NCI-H2171 treated with DMSO at 0.1 percent for 48 hours (cell line): ENCODE results near the gene RUNDC3A.

ENCODE experiments used
- DNase-seq: peaks from one replicate; lab custom pipeline; 2025; lab: John Stamatoyannopoulos, UW

Gene RUNDC3A

GRCh38 chr17:44283344-44284023 lies 24.9 kb upstream of the RUNDC3A start:
- no peak for DNase-seq

- DNase-seq, result no peak
Measured at GRCh38 chr17:44284024-44284400, 24.4 kb upstream of the RUNDC3A start.

DNA sequence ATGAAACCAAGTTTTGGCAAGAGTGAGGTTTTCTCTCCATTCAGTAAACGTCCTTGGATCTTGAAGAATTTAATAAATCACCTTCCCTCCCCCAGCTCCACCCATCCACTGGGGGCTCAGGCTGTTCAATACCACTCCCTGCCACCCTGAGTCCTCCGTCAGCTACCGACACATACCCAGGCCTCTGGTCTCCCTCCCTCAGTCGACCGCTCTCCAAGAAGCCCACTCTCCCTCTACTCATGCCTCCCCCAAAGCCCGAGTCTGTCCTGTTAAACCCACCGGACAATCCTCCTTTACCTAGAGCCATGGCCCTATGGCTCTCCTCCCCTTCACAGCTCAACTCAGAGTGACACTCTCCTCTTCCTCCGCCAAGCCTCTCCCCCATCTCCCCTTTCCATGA lies 20.8 kb upstream of the RUNDC3A start:
- DNase-seq, result no peak

DNA sequence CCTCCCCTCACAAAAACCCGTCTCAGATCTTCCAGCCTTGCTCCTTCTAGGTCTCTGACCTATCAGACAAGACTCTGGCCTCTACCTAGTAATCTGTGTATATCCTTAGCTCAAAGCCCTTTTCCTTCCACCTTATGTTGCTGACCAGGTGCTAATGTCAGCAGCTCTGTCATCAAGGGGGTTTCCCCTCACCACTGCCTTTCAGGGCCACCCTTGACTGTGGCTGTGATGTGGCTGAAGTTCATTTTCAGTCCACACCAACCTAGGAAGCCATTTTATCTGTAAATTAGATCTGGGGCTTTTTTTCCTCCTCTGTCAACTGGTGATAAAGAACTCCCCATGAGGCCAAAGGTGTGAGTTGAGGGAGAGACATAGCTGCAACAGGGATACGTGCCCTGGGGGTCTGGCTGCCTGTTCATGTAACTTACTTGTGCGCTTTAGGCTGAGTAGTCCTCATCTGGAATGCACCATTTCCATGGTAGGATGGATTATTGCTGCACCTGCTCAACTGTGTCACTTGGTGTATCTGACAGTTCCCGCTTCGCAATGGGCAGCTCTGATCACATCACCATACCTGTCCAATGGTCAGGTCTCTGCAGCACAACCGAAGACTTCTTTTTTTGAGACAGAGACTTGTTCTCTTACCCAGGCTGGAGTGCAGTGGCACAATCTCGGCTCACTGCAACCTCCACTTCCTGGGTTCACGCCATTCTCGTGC lies 14.7 kb upstream of the RUNDC3A start:
- DNase-seq, result no peak

GRCh38 chr17:44297975-44298374 lies 10.4 kb upstream of the RUNDC3A start:
- DNase-seq, result no peak

DNA sequence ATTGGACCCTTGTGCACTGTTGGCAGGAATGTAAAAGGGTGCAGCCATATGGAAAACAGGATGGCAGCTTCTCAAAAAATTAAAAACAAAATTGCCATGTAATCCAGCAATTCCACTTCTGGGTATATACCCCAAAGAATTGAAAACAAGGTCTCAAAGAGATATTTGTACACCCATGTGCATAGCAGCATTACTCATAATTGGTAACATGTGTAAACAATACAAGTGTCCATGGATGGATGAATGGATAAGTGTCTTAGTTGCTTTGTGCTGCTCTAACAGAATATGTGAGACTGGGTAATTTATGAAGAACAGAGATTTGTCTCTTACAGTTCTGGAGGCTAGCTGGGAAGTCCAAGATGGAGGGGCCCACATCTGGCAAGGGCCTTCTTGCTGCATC lies 3.8 kb upstream of the RUNDC3A start:
- peak; percentile 71 for DNase-seq

- peak; percentile 95 for DNase-seq
Measured at GRCh38 chr17:44307387-44308186, 814 bp upstream of the RUNDC3A start.

GRCh38 chr17:44308865-44309264 lies 464 bp downstream of the RUNDC3A start:
- peak; percentile 43 for DNase-seq

DNA sequence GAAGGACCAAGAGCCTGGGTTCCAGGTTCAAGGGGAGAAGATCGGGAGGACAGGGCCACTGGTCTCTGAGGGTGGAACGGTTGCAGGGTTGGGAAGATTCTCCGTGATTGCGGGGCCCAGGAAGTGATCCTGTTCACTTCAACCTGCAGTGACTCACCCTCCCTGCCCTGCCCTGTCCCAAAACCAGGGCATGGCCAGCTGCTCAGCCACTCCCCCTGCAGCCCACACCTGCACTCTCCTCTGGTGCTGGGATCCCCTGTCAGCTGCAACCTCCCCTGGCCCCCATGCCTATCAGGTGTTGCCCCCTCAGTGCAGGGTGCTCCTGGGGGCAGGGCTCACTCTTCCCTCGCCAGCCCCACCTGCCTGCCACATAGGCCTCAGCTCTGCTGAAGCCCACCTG lies 1.1 kb downstream of the RUNDC3A start:
- DNase-seq, result no peak

DNA sequence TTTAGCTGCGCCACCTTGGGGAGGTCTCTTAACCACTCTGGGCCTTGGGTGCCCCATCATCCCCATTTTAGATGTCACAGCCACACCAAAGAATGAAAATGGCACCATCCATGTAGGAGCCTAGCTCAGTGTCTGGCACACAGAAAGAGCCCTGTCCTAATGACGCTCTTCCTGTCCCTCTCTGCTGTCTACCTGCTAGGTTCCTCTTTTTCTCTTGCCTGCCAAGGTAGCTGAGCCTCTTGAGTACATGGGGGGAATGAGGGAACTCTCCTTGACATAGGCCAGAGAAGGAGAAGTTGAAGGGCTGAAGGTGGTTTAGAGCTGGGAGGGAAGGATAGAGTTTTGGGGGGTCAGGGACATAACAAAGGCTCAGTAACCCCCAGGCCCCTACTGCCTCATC lies 1.8 kb downstream of the RUNDC3A start:
- no peak for DNase-seq

DNA sequence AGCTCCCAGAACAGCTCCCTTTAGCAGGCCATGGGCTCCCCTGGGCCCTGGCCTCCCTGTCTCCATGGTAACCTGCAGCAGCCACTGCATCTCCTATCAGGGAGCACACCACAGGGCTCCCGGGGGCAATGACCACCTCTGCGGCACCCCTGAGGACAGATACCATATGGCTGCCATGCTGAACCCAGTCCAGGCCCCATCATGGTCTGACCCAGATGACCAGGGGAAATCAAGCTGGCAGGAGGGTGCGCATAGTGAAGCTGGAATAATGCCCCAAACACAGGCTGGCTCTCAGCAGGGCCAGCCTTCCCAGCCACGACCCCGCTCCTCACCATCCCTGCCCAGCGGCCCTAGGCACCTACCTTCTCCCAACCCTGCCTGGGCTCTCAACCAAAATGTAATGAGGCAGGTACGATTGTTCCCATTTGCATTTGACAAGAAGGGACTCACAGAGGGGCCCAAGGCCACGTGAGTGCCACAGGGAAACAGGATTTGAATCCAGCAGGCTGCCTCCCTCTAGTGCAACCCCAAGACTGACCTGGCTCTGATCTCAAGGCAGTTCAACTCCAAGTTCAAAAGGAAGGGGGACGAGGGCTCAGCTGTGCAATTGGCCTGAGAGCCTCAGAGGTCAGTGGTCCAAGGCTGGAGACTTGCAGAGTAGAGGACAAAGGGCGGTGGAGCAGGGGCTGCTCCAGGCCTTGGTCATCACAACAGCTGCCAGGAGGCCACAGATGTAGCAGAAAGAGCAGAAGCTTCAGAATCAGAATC lies 2.4 kb downstream of the RUNDC3A start:
- DNase-seq, result no peak

- no peak for DNase-seq
Measured at GRCh38 chr17:44311562-44312181, 3.3 kb downstream of the RUNDC3A start.

DNA sequence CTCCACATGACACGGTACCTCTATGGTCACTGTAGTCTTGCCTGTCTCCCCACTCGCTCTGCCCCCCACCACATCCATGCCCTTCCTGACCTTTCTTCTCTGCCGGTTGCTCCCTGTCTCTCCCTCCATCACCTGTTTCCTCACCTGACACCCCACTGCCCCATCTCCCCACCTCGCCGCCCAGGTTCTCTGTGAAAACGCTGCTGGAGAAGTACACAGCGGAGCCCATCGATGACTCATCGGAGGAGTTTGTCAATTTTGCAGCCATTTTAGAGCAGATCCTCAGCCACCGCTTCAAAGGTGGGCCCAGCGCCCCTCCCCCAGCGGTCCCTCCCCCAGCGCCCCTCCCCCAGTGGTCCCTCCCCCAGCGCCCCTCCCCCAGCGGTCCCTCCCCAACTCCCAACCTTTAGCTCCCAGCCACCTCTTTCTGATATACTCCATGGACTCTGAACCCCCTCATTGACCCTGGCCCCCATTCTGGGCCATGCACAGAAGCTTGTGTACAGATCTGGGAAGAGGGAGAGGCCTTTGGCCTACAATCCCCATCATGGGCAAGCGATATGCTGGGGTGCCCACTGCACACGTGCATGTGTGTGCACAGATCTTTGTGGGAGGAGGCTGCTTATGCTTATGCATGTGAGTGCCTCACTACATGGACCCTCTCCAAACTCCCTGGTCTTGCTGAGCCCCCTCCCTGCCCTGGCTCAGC lies 4.1 kb downstream of the RUNDC3A start:
- DNase-seq, result peak; percentile 22

GRCh38 chr17:44314031-44314430 lies 5.6 kb downstream of the RUNDC3A start:
- DNase-seq, result no peak

DNA sequence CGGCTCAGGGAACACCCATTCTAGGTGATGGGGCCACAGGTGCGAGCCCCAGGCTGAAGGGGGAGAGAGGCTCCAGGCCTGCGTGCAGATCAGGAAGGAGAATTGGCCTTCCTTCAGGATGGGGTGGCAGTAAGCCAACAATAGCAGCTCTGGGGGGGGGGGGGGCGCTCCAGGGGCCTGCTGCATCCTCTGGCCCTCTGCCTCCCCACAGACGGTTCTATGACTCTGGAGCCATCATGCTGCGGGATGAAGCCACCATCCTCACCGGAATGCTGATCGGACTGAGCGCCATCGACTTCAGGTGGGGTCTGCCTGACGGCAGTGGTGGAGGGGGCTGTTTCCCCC lies 6.1 kb downstream of the RUNDC3A start:
- DNase-seq, result no peak

DNA sequence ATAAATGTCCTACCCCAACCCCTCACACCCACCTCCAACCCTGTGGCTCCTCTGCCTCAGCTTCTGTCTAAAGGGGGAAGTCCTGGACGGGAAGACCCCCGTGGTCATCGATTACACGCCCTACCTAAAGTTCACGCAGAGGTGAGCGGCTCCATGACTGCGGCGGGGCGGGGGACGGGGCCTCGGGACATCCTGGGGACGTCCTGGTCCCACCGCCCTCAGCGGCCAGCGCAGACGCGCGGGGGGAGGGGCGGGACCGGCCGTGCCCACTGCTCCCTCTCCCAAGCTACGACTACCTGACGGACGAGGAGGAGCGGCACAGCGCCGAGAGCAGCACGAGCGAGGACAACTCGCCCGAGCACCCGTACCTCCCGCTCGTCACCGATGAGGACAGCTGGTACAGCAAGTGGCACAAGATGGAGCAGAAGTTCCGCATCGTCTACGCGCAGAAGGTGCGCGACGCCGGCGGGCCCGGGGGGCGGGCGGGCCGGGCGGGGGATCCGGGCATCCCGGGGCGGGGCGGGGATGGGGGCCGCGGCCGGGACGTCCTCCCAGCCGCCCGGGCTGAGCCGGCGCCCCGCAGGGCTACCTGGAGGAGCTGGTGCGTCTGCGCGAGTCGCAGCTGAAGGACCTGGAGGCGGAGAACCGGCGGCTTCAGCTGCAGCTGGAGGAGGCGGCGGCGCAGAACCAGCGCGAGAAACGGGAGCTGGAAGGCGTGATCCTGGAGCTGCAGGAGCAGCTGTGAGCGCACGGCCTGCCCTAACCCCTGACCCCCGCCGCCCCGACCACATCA lies 6.7 kb downstream of the RUNDC3A start:
- peak; percentile 79 for DNase-seq

GRCh38 chr17:44315760-44316731 lies 7.6 kb downstream of the RUNDC3A start:
- no peak for DNase-seq

GRCh38 chr17:44317545-44317944 lies 9.1 kb downstream of the RUNDC3A start:
- no peak for DNase-seq
